ENCODE data around the gene MEG3.

DNA sequence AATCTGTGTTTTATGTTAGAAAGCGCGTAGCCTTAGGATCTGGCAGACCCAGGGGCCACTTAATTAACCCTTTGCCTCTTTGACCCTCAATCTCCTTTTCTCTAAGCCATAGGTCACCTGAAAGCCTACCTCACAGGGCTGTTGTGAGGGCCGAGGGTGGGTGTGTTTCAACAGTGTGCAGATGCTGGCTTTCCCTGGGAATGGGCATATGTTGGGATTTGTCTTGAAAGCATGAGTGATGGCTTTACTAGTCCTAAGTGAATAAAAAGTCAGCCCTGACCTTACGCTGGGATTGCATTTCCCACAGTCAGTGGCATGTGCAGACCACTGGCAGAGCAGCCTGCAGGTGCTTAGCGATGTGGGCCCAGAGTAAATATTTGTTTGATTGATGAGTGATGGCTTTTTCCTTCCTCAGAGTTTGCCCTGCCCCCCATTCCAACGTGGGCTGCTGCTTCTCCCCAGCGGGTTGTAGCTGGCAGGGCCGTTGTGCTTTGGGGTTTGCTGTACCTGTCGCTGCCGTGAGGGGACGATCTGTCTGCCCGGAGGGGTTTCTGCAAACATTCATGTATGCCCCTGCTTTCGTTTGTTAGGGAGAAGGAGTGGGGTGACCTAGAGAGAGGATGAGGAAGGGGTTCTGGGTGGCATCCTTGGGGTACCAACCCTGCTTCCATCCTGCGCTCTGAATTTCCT, 31.5 kb downstream of the MEG3 start:
- TF ChIP-seq, protein P1, sequence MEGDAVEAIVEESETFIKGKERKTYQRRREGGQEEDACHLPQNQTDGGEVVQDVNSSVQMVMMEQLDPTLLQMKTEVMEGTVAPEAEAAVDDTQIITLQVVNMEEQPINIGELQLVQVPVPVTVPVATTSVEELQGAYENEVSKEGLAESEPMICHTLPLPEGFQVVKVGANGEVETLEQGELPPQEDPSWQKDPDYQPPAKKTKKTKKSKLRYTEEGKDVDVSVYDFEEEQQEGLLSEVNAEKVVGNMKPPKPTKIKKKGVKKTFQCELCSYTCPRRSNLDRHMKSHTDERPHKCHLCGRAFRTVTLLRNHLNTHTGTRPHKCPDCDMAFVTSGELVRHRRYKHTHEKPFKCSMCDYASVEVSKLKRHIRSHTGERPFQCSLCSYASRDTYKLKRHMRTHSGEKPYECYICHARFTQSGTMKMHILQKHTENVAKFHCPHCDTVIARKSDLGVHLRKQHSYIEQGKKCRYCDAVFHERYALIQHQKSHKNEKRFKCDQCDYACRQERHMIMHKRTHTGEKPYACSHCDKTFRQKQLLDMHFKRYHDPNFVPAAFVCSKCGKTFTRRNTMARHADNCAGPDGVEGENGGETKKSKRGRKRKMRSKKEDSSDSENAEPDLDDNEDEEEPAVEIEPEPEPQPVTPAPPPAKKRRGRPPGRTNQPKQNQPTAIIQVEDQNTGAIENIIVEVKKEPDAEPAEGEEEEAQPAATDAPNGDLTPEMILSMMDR (conservative IDR thresholded peaks at IDR 0.05; ENCODE audit: low read length): no peak
- TF ChIP-seq EZH2phosphoT487 (IDR thresholded peaks at IDR 0.05; ENCODE audit: borderline replicate concordance, low read depth, low read length): no peak

Measured in OCI-LY7 (cell line).